ENCODE data around the gene OTUB2.
A peak's percentile ranks its signal among the peaks of the same experiment; 100 is the strongest.

OTUB2 gene

GRCh38 chr14:94026173-94026888 lies at the start of gene OTUB2:
OTUB2 (plus strand) TSS chr14:94026340; CDS start chr14:94026538, 198 bp downstream.
- Histone ChIP-seq H3K36me3 (replicated peaks; ENCODE audit: low read depth, low read length) (no peaks in the 10 kb centered on the region), H3K4me2 (ENCODE audit: low read length) (peak within 1 kb of the TSS; percentile 66), H2AFZ (ENCODE audit: low read depth, low read length) (peak within 1 kb of the TSS; percentile 96), H3K27ac (ENCODE audit: low read length) (no peak within 1 kb of the TSS), H4K20me1 (ENCODE audit: insufficient read depth, low read length) (no peaks in the 10 kb centered on the region), H3K9me3 (ENCODE audit: insufficient read depth, low read length) (no peaks in the 10 kb centered on the region), H3K9ac (ENCODE audit: low read length) (peak within 1 kb of the TSS; percentile 46; the same call in 1 of the 2 replicates), H3K4me3 (ENCODE audit: low read length) (peak within 1 kb of the TSS; percentile 80), H3K4me1 (ENCODE audit: low read length) (no peaks in the 10 kb centered on the region), H3K27me3 (ENCODE audit: low read depth, low read length) (no peaks in the 10 kb centered on the region), H3K79me2 (ENCODE audit: low read length) (no peaks in the 10 kb centered on the region)
- TF ChIP-seq CTCF (IDR thresholded peaks at IDR 0.05; ENCODE audit: low read depth, low read length) = no peak
- TF ChIP-seq EZH2phosphoT487 (IDR thresholded peaks at IDR 0.05; ENCODE audit: low read depth) = no peak

- Histone ChIP-seq H3K4me3 (ENCODE audit: low read length) (peak within 1 kb of the TSS; percentile 61), H3K27me3 (ENCODE audit: low read depth, low read length) (peaks cover 3% of the 10 kb centered on the region; the same call in 1 of the 2 replicates), H3K4me1 (ENCODE audit: low read length) (peaks cover 86% of the 10 kb centered on the region), H3K9me3 (ENCODE audit: insufficient read depth, low read length) (peaks cover 15% of the 10 kb centered on the region; the same call in 1 of the 2 replicates), H3K79me2 (ENCODE audit: low read length) (no peaks in the 10 kb centered on the region), H3K27ac (ENCODE audit: low read length) (peak within 1 kb of the TSS; percentile 93), H2AFZ (ENCODE audit: low read depth, low read length) (no peak within 1 kb of the TSS), H3K9ac (ENCODE audit: low read length) (peak within 1 kb of the TSS; percentile 72), H3K36me3 (replicated peaks; ENCODE audit: low read depth, low read length) (peaks cover 10% of the 10 kb centered on the region), H3K4me2 (ENCODE audit: low read length) (peak within 1 kb of the TSS; percentile 80), H4K20me1 (ENCODE audit: insufficient read depth, low read length) (no peaks in the 10 kb centered on the region)
- TF ChIP-seq CTCF (IDR thresholded peaks at IDR 0.05; ENCODE audit: low read depth, low read length) = no peak
- no peak for TF ChIP-seq EZH2phosphoT487 (IDR thresholded peaks at IDR 0.05; ENCODE audit: low read depth)
Observed at GRCh38 chr14:93976477-93977057, 49.6 kb upstream of the OTUB2 start, which contains the start of gene ASB2. ASB2 (minus strand) TSS chr14:93976570; CDS start chr14:93964539, 12,031 bp downstream.

- TF ChIP-seq CTCF (IDR thresholded peaks at IDR 0.05; ENCODE audit: low read depth, low read length) (no peak), EZH2phosphoT487 (IDR thresholded peaks at IDR 0.05; ENCODE audit: low read depth) (no peak)
- Histone ChIP-seq H3K4me2 (ENCODE audit: low read length) (peak overlapping the region; percentile 80), H3K79me2 (ENCODE audit: low read length) (no peaks in the 10 kb centered on the region), H3K9ac (ENCODE audit: low read length) (peak overlapping the region; percentile 72), H3K4me1 (ENCODE audit: low read length) (peaks cover 81% of the 10 kb centered on the region), H4K20me1 (ENCODE audit: insufficient read depth, low read length) (no peaks in the 10 kb centered on the region), H3K27me3 (ENCODE audit: low read depth, low read length) (peaks cover 3% of the 10 kb centered on the region; the same call in 1 of the 2 replicates), H3K27ac (ENCODE audit: low read length) (peak overlapping the region; percentile 93), H2AFZ (ENCODE audit: low read depth, low read length) (no peak overlapping the region), H3K36me3 (replicated peaks; ENCODE audit: low read depth, low read length) (peaks cover 10% of the 10 kb centered on the region), H3K4me3 (ENCODE audit: low read length) (peak overlapping the region; percentile 61), H3K9me3 (ENCODE audit: insufficient read depth, low read length) (peaks cover 15% of the 10 kb centered on the region; the same call in 1 of the 2 replicates)
Observed at GRCh38 chr14:93977171-93977570, 49.0 kb upstream of the OTUB2 start.
